Inferior parietal cortex (tissue), 1 donor: ENCODE results near the gene PLD4.

ENCODE experiments used
- DNase-seq: peaks from one replicate; pipeline ENCODE4 v3.0.0-alpha.2; 2016; ENCODE audit errors: extremely low spot score

Gene PLD4

GRCh38 chr14:104974146-104974541 is 49.5 kb downstream of the PLD4 start:
- DNase-seq: no peak

GRCh38 chr14:104974665-104975390 is 50.1 kb downstream of the PLD4 start:
- no peak for DNase-seq

DNA sequence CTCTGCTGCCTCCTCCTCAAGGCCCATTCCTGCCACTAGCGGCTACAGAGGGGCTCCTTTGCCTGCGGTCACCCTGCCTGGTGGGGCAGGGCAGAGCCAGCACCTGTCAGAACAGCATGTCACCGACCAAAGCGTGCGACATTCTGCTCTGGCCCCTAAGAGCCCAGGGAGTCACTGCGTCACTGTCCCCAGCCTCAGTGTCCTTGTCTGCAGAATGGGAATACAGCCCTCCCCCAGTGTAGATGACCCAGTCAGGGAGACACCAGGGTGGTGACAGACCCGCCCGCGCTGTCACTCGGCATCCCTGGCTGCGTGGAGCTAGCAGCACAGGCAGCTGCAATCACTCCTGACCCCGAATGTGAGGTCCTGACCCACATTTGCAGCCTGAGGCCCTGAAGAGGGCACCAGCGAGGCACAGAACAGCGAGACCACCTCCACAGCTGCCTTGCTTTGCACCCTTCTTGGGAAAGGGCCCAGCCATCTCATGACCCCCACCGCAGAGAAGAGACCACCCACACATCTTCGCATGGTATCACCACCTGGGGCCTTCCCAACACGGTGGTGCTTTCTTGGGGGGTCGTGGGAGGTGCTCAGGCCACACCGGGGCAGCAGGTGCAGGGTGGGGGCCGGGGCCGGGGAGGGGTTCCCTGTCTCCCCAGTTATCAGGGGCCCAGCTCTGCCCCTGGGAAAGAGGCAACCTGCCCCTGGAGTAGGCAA is 51.0 kb downstream of the PLD4 start:
- no peak for DNase-seq

- DNase-seq: peak; percentile 53
Measured at GRCh38 chr14:104976198-104977007, 51.7 kb downstream of the PLD4 start.

- no peak for DNase-seq
Measured at GRCh38 chr14:104977008-104977680, 52.5 kb downstream of the PLD4 start.

- DNase-seq: no peak
Measured at GRCh38 chr14:104977681-104978653, 53.3 kb downstream of the PLD4 start, which contains the start of gene AHNAK2. TSS of gene AHNAK2 (minus strand) at chr14:104978374. CDS start at chr14:104978237, 137 bp downstream.

- DNase-seq: no peak
Measured at GRCh38 chr14:104978746-104979691, 54.3 kb downstream of the PLD4 start.

DNA sequence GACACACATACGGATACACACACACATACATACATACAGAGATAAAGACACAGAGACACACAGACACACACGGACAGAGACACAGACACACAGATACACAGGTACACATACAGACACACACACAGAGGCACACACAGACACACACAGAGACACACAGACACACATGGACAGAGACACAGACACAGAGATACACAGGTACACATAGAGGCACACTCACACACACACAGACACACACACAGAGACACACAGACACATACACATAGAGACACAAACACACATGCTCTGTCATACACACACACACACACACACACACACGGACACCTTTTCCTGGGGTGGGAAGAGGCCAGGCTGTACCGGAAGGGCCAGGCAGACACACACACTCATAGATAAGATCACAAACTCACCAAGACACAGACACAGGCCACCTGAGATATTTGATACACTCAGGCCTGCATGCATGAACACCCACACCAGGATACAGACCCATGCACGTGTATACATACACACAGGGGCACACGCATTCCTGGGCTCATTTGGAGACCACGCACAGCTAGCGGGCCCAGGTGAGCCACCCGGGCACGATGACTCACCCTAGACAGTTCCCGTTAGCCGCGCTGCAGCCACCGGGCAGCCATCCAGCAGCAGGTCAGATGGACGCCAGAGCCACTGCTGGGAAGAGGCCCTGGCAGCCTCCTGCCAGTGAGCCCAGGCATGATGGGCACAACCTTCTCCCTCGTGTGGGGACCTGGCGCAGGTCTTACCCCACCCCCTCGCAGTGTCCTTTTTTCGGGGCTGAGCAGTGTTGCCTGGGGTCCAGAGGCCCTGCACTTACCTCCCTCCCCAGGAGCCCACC is 55.3 kb downstream of the PLD4 start:
- DNase-seq: no peak

DNA sequence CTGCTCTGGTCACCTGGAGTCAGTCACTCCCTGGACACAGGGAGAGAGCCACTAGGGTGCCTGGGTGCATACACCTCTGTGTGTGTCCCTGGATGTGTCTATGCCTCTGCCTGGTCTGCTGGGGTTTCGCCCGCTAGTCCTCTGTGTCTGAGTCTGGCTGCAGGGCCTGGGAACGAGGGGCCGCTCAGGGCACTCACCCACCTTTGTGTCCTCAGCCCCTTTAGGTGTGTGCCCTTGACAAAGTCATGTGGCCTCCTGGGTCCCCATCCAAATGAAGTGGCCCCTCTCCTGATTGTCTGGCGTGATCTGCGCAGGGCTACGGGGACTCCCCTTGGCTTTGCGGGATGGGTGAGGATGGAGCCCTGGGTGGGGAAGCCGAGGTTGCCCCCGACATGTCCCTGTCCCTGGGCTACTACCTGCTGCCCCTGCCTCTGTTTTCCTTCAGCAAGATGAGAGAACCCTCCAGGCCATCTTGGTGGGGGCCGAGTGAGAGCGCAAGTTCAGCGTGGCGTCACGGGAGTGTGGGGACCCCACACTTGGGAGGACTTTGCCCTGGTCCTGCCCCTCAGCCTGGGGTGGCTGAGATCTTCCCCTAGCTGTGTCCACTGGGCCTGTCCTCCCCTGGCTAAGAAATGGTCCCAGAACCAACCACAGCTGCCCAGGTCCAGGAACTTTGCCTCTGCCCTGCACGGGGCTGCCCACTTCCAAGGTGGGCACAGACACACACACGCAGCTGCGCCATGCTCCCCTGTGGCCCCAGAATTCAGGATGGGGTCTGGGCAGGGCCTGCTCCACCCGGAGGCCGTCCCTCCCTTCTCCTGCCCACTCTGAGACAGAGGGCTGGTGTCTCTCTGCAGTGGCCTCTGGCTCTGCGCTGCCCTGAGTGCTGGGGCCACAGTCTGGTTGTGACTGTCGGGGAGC is 56.2 kb downstream of the PLD4 start:
- DNase-seq: no peak

GRCh38 chr14:104981699-104982541 is 57.2 kb downstream of the PLD4 start:
- DNase-seq: no peak

- no peak for DNase-seq
Measured at GRCh38 chr14:104982548-104983230, 58.0 kb downstream of the PLD4 start.
